GM23338 (cell line): ENCODE data around the gene MACROD1. TPM values are rescaled to one million over a fixed set of nuclear protein-coding genes. Genes with fewer than 3 reads are reported as not detected.
A peak's percentile ranks its signal among the peaks of the same experiment; 100 is the strongest.
"Not testable (repeated sequence)": the region's sequence is repeated elsewhere in the genome, so short reads cannot be mapped to it uniquely, and the experiment has no call there.

Experiments used
- ATAC-seq: fragments of 200-7000 bp; cut with Tn5 transposase; 3 replicates; pipeline ENCODE4 v1.9.1; 2020
- DNase-seq: peaks from one replicate; pipeline ENCODE4 v3.0.0-alpha.2; 2015; ENCODE audit warnings: low spot score
- H2AFZ ChIP-seq: fragments of 200-600 bp; sonication (generic); 2 replicates; pipeline ENCODE4 v1.8.0; 2016; ENCODE audit warnings: antibody characterized with exemption, mild to moderate bottlenecking, moderate library complexity
- H3F3A ChIP-seq: fragments of 200-600 bp; sonication (generic); replicated peaks from 2 replicates; pipeline ENCODE4 v1.8.0; 2017; ENCODE audit warnings: antibody characterized with exemption, mixed run types, low read depth
- H3K27ac ChIP-seq: fragments of 200-600 bp; sonication (generic); 2 replicates; pipeline ENCODE4 v1.6.1; 2016; ENCODE audit warnings: low read depth
- H3K27me3 ChIP-seq: fragments of 200-600 bp; sonication (generic); 2 replicates; pipeline ENCODE4 v1.8.0; 2016; ENCODE audit warnings: mild to moderate bottlenecking, mixed run types, moderate library complexity; ENCODE audit not compliant: insufficient read depth
- H3K36me3 ChIP-seq: fragments of 200-600 bp; sonication (generic); 2 replicates; pipeline ENCODE4 v1.8.0; 2016; ENCODE audit warnings: mild to moderate bottlenecking; ENCODE audit not compliant: insufficient read depth
- H3K4me1 ChIP-seq: fragments of 200-600 bp; sonication (generic); 2 replicates; pipeline ENCODE4 v1.8.0; 2016; ENCODE audit warnings: mild to moderate bottlenecking, moderate library complexity; ENCODE audit not compliant: insufficient read depth
- H3K4me2 ChIP-seq: fragments of 200-600 bp; sonication (generic); 2 replicates; pipeline ENCODE4 v1.7.1; 2017; ENCODE audit warnings: mixed run types
- H3K4me3 ChIP-seq: fragments of 200-600 bp; sonication (generic); 2 replicates; pipeline ENCODE4 v1.6.1; 2016; ENCODE audit warnings: mixed run types
- H3K79me2 ChIP-seq: fragments of 200-600 bp; sonication (generic); replicated peaks from 2 replicates; pipeline ENCODE4 v1.8.0; 2017; ENCODE audit warnings: mild to moderate bottlenecking; ENCODE audit not compliant: insufficient read depth
- H3K9me2 ChIP-seq: fragments of 200-600 bp; sonication (generic); 2 replicates; pipeline ENCODE4 v1.8.0; 2017; ENCODE audit not compliant: insufficient read depth
- H4K20me1 ChIP-seq: fragments of 200-600 bp; sonication (generic); replicated peaks from 2 replicates; pipeline ENCODE4 v1.8.0; 2017; ENCODE audit warnings: mild to moderate bottlenecking; ENCODE audit not compliant: insufficient read depth
- H3K27ac Mint-ChIP-seq: 2 replicates; pipeline ENCODE4 v1.8.0; 2020; ENCODE audit warnings: inconsistent platforms, mild to moderate bottlenecking, moderate library complexity, mixed read lengths
- H3K27me3 Mint-ChIP-seq: 3 replicates; pipeline ENCODE4 v1.8.0; 2022; ENCODE audit warnings: low read depth, mild to moderate bottlenecking, moderate library complexity, mixed read lengths, inconsistent platforms; ENCODE audit not compliant: insufficient read depth, poor library complexity
- H3K36me3 Mint-ChIP-seq: 3 replicates; pipeline ENCODE4 v1.8.0; 2021; ENCODE audit warnings: low read depth, mild to moderate bottlenecking, inconsistent platforms, moderate library complexity, mixed read lengths
- H3K4me1 Mint-ChIP-seq: 3 replicates; pipeline ENCODE4 v1.8.0; 2020; ENCODE audit warnings: mild to moderate bottlenecking, inconsistent platforms, mixed read lengths
- H3K4me3 Mint-ChIP-seq: 3 replicates; pipeline ENCODE4 v1.8.0; 2021; ENCODE audit warnings: moderate library complexity, mild to moderate bottlenecking, inconsistent platforms, mixed read lengths
- H3K9me3 Mint-ChIP-seq: 3 replicates; pipeline ENCODE4 v1.8.0; 2020; ENCODE audit warnings: moderate library complexity, mild to moderate bottlenecking, inconsistent platforms, mixed read lengths
- EZH2phosphoT487 ChIP-seq: fragments of 200-600 bp; sonication (generic); IDR thresholded peaks from one replicate; pipeline ENCODE4 v1.8.1; 2018; ENCODE audit warnings: antibody characterized with exemption; ENCODE audit not compliant: unreplicated experiment
- JUNB ChIP-seq: IDR thresholded peaks from one replicate; pipeline ENCODE4 v1.6.1; 2016; ENCODE audit warnings: antibody characterized with exemption; ENCODE audit not compliant: unreplicated experiment
- POLR2AphosphoS5 ChIP-seq: IDR thresholded peaks from 2 replicates; pipeline ENCODE4 v1.6.1; 2016; ENCODE audit warnings: antibody characterized with exemption, low read depth
- ZNF114 ChIP-seq: fragments of 250-450 bp; sonication (Bioruptor Pico); IDR thresholded peaks from 2 replicates; pipeline ENCODE4 v1.5.0; 2020; ENCODE audit warnings: mild to moderate bottlenecking, moderate library complexity
- ZNF331 ChIP-seq: fragments of 250-450 bp; sonication (Bioruptor Pico); IDR thresholded peaks from 2 replicates; pipeline ENCODE4 v1.5.0; 2020; ENCODE audit warnings: low read depth, mild to moderate bottlenecking, moderate library complexity
- polyA plus RNA-seq: library from polyadenylated mRNA; unstranded; fragments of >200 nt; fragmentation: Nextera tagmentation; extraction: Ambion mirVana; gene quantifications from 2 replicates; pipeline ENCODE4 v1.2.1, GENCODE V29; 2016
- total RNA-seq: library from RNA; depleted of rRNA; stranded (reverse); fragments of >200 nt; shearing (Covaris generic); gene quantifications from 2 replicates; pipeline ENCODE4 v1.2.3, GENCODE V29; 2014
- TF ChIP-seq, protein P1 (sequence below), 2 experiments: fragments of 200-600 bp in 1 of 2; sonication (generic) in 1 of 2; conservative IDR thresholded peaks; 2 replicates each; pipeline versions ENCODE4 v1.5.1 to v1.6.1; 2016 to 2017; ENCODE audit warnings: antibody characterized with exemption in 2 of 2, low read depth in 2 of 2, mild to moderate bottlenecking in 2 of 2, moderate library complexity in 1 of 2
- TF ChIP-seq, protein P2 (sequence below): IDR thresholded peaks from one replicate; pipeline ENCODE4 v1.6.1; 2018; ENCODE audit warnings: antibody characterized with exemption; ENCODE audit not compliant: unreplicated experiment

MACROD1 gene
- total and polyA plus RNA-seq, 2 experiments from 2014 or later: 33.0 to 51.6 TPM

DNA sequence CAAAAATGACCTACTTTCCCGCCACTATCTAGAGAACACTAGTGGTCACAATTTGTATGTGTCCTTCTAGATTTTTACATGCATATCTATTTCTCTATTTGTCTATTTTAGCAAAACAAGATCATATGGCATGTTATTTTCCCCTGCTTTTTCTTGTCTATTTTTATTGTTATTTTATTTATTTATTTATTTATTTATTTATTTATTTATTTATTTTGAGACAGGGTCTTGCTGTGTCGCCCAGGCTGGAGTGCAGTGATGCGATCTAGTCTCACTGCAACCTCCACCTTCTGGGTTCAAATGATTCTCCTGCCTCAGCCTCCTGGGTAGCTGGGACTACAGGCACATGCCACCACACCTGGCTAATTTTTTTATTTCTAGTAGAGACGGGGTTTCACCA, 202.0 kb downstream of the MACROD1 start:
- not testable (repeated sequence) for DNase-seq, H3K27ac ChIP-seq, H4K20me1 ChIP-seq, H3K79me2 ChIP-seq, H3K4me1 Mint-ChIP-seq, H3K4me3 Mint-ChIP-seq, H3K36me3 ChIP-seq, H3K4me2 ChIP-seq, H3K4me3 ChIP-seq, H3K27ac Mint-ChIP-seq, H3K36me3 Mint-ChIP-seq, H3K9me3 Mint-ChIP-seq, ATAC-seq, H2AFZ ChIP-seq, H3F3A ChIP-seq, H3K4me1 ChIP-seq, H3K9me2 ChIP-seq
- peaks cover 39% of the 10 kb centered on the region for H3K27me3 ChIP-seq
- H3K27me3 Mint-ChIP-seq: peaks cover 21% of the 10 kb centered on the region

DNA sequence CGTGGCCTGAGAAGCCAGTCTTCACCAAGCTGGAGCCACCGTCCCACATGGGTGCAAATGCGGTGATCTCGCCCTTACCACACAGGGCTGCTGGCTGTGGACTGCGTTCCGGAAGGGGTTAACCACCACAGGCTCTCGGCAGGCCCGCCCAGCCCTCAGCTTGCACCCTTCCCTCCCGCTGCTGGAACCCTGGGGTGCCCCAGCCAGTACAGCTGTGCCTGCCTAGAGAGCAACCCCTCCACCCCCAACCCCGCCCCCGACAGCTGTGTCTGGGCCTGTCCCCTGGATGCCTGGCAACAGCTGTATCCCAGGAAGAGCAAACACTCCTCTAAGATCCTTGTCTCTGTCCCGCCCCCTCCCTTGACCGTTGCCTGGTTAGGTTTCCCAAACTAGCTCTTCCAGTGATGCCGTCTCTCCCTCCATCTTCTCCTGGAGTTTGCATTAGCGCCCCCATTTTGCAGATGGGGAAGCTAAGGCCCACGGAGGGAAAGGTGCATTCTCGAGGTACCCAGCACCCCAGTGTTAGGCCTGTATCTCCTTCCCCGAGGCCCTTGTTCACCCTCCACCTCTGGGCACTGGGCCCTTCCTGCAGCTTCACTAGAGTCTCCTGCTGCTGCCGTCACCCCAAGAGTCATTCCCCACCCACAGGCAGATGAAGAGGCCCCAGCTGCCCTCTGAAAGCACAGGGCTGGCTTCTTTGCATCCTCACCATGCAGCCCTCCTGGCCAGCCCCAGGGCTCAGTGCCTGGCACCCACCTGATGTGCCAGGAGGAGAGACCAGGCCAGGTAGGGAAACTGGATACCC, 204.1 kb downstream of the MACROD1 start:
- ATAC-seq (peak; percentile 68), DNase-seq (peak; percentile 55)
- no peaks in the 10 kb centered on the region for H3K36me3 Mint-ChIP-seq
- H2AFZ ChIP-seq: no peak overlapping the region
- no peak overlapping the region for H3K4me3 Mint-ChIP-seq
- no peaks in the 10 kb centered on the region; the same call in 2 of the 3 replicates for H3K9me3 Mint-ChIP-seq
- H4K20me1 ChIP-seq: no peaks in the 10 kb centered on the region; the same call in 1 of the 2 replicates
- no peaks in the 10 kb centered on the region; the same call in 2 of the 3 replicates for H3K4me1 Mint-ChIP-seq
- H3K27ac ChIP-seq: no peak overlapping the region
- no peaks in the 10 kb centered on the region for H3K79me2 ChIP-seq
- H3K27me3 ChIP-seq: peaks cover 25% of the 10 kb centered on the region; the same call in 1 of the 2 replicates
- peaks cover 4% of the 10 kb centered on the region; the same call in 1 of the 2 replicates for H3F3A ChIP-seq
- peaks cover 12% of the 10 kb centered on the region for H3K27me3 Mint-ChIP-seq
- H3K4me2 ChIP-seq: no peak overlapping the region
- TF ChIP-seq EZH2phosphoT487: no peak
- TF ChIP-seq ZNF114 (CRISPR knock-in tag): no peak
- TF ChIP-seq ZNF331 (CRISPR knock-in tag): no peak
- TF ChIP-seq, protein P1, sequence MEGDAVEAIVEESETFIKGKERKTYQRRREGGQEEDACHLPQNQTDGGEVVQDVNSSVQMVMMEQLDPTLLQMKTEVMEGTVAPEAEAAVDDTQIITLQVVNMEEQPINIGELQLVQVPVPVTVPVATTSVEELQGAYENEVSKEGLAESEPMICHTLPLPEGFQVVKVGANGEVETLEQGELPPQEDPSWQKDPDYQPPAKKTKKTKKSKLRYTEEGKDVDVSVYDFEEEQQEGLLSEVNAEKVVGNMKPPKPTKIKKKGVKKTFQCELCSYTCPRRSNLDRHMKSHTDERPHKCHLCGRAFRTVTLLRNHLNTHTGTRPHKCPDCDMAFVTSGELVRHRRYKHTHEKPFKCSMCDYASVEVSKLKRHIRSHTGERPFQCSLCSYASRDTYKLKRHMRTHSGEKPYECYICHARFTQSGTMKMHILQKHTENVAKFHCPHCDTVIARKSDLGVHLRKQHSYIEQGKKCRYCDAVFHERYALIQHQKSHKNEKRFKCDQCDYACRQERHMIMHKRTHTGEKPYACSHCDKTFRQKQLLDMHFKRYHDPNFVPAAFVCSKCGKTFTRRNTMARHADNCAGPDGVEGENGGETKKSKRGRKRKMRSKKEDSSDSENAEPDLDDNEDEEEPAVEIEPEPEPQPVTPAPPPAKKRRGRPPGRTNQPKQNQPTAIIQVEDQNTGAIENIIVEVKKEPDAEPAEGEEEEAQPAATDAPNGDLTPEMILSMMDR (conservative IDR thresholded peaks at IDR 0.05; ENCODE audit: low read depth in 2 of 2): 0 out of 4 replicates have a peak, but pooled peaks of 1 of the 2 experiments have one; percentile 2
- no peak for TF ChIP-seq POLR2AphosphoS5
- no peaks in the 10 kb centered on the region for H3K36me3 ChIP-seq
- no peak overlapping the region for H3K4me3 ChIP-seq
- no peaks in the 10 kb centered on the region for H3K4me1 ChIP-seq
- H3K27ac Mint-ChIP-seq: no peak overlapping the region; the same call in 1 of the 2 replicates
- H3K9me2 ChIP-seq: no peaks in the 10 kb centered on the region

DNA sequence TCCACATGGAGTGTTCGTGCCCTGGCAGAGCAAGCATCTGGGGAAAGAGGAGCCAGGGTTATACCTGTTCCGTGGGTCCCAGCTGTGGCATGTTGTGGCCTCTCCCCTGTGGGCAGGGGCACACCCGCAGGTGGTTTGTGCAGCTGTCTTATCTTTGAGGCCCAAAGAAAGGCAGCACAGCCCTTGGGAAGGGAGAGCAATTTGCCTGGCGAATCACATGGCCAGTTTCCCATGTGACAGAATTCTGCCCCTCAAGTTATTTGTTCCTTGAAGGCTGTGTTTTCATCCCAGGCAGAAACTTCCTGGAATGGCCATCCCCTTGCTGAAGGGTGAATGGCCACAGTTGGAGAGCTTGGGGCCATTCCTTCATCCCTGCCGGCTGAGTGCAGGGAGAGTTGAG, 207.9 kb downstream of the MACROD1 start:
- H3K36me3 ChIP-seq: no peaks in the 10 kb centered on the region; the same call in 1 of the 2 replicates
- no peak overlapping the region for H3K27ac ChIP-seq
- Mint-ChIP-seq H3K27ac (no peak overlapping the region), H3K36me3 (peaks cover 33% of the 10 kb centered on the region), H3K4me3 (no peak overlapping the region), H3K27me3 (peaks cover 6% of the 10 kb centered on the region), H3K4me1 (no peaks in the 10 kb centered on the region; the same call in 2 of the 3 replicates), H3K9me3 (no peaks in the 10 kb centered on the region; the same call in 2 of the 3 replicates)
- TF ChIP-seq JUNB: no peak
- TF ChIP-seq, protein P2, sequence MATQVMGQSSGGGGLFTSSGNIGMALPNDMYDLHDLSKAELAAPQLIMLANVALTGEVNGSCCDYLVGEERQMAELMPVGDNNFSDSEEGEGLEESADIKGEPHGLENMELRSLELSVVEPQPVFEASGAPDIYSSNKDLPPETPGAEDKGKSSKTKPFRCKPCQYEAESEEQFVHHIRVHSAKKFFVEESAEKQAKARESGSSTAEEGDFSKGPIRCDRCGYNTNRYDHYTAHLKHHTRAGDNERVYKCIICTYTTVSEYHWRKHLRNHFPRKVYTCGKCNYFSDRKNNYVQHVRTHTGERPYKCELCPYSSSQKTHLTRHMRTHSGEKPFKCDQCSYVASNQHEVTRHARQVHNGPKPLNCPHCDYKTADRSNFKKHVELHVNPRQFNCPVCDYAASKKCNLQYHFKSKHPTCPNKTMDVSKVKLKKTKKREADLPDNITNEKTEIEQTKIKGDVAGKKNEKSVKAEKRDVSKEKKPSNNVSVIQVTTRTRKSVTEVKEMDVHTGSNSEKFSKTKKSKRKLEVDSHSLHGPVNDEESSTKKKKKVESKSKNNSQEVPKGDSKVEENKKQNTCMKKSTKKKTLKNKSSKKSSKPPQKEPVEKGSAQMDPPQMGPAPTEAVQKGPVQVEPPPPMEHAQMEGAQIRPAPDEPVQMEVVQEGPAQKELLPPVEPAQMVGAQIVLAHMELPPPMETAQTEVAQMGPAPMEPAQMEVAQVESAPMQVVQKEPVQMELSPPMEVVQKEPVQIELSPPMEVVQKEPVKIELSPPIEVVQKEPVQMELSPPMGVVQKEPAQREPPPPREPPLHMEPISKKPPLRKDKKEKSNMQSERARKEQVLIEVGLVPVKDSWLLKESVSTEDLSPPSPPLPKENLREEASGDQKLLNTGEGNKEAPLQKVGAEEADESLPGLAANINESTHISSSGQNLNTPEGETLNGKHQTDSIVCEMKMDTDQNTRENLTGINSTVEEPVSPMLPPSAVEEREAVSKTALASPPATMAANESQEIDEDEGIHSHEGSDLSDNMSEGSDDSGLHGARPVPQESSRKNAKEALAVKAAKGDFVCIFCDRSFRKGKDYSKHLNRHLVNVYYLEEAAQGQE: no peak
- H3K27me3 ChIP-seq: no peaks in the 10 kb centered on the region
- no peaks in the 10 kb centered on the region; the same call in 1 of the 2 replicates for H4K20me1 ChIP-seq
- ATAC-seq (no peak), DNase-seq (no peak)
- peaks cover 4% of the 10 kb centered on the region; the same call in 1 of the 2 replicates for H3F3A ChIP-seq
- H3K79me2 ChIP-seq: no peaks in the 10 kb centered on the region
- H3K9me2 ChIP-seq: no peaks in the 10 kb centered on the region
- no peak overlapping the region for H2AFZ ChIP-seq
- H3K4me1 ChIP-seq: no peaks in the 10 kb centered on the region
- no peak overlapping the region for H3K4me3 ChIP-seq
- no peak overlapping the region for H3K4me2 ChIP-seq
